Panc1 (cell line): ENCODE measurements around the gene QKI. TPM values are rescaled to one million over a fixed set of nuclear protein-coding genes. Genes with fewer than 3 reads are reported as not detected.

Experiments
- ATAC-seq: fragments of 200-7000 bp; cut with Tn5 transposase; 2 replicates; pipeline ENCODE4 v1.9.1; 2020; ENCODE audit warnings: mild to moderate bottlenecking, moderate library complexity
- BruUV-seq: library from RNA; stranded (reverse); fragments of 400-500 nt; replicated peaks from 2 replicates; lab custom pipeline; 2021; lab: Mats Ljungman, UMichigan
- CTCF ChIA-PET: fragments of 300-600 bp; sonication (Branson Sonifier 250); formaldehyde crosslinking; loops from one replicate; lab custom pipeline; 2022; ENCODE audit warnings: antibody characterized with exemption; lab: Charles Lee
- POLR2A ChIA-PET: fragments of 300-600 bp; sonication (Branson Sonifier 250); formaldehyde crosslinking; loops from one replicate; lab custom pipeline; 2022; ENCODE audit warnings: antibody characterized with exemption; lab: Charles Lee
- DNase-seq: peaks from one replicate; pipeline ENCODE4 v3.0.0-alpha.2; 2010; ENCODE audit warnings: low read depth, low spot score
- H3K27ac ChIP-seq: 2 replicates; pipeline ENCODE4 v1.5.1; 2011; ENCODE audit warnings: mild to moderate bottlenecking, low read length, inconsistent platforms
- H3K27me3 ChIP-seq: fragments of 200-500 bp; sonication (Bioruptor generic); 2 replicates; pipeline ENCODE4 v1.6.0; 2014; ENCODE audit warnings: low read length, inconsistent platforms; ENCODE audit not compliant: control insufficient read depth, insufficient read depth
- H3K36me3 ChIP-seq: fragments of 200-500 bp; sonication (Bioruptor generic); 2 replicates; pipeline ENCODE4 v1.5.1; 2014; ENCODE audit warnings: inconsistent platforms, mild to moderate bottlenecking, low read length, moderate library complexity; ENCODE audit not compliant: control insufficient read depth, insufficient read depth
- H3K4me1 ChIP-seq: 2 replicates; pipeline ENCODE4 v1.5.1; 2011; ENCODE audit warnings: inconsistent platforms, mild to moderate bottlenecking, low read length, moderate library complexity; ENCODE audit not compliant: control insufficient read depth, insufficient read depth
- H3K4me3 ChIP-seq, 2 experiments: 2 replicates each; pipeline ENCODE4 v1.5.1; 2011 to 2012; ENCODE audit warnings: low read depth in 2 of 2, low read length in 2 of 2, mild to moderate bottlenecking in 2 of 2, inconsistent platforms in 1 of 2, moderate library complexity in 1 of 2
- H3K9me3 ChIP-seq: fragments of 200-500 bp; sonication (Bioruptor generic); 2 replicates; pipeline ENCODE4 v1.5.1; 2014; ENCODE audit warnings: low read depth, mild to moderate bottlenecking, inconsistent platforms, low read length, moderate library complexity; ENCODE audit not compliant: control insufficient read depth, insufficient read depth
- CTCF ChIP-seq: fragments of 450-650 bp; IDR thresholded peaks from 2 replicates; pipeline ENCODE4 v1.5.1; 2017; ENCODE audit warnings: mild to moderate bottlenecking
- POLR2AphosphoS5 ChIP-seq: IDR thresholded peaks from 2 replicates; pipeline ENCODE4 v1.6.1; 2012; ENCODE audit warnings: mild to moderate bottlenecking, low read depth, low read length, moderate library complexity
- REST ChIP-seq, 2 experiments: IDR thresholded peaks; 2 replicates each; pipeline ENCODE4 v1.6.1; 2011 to 2012; ENCODE audit warnings: low read depth in 2 of 2, control low read depth in 1 of 2, low read length in 1 of 2, mild to moderate bottlenecking in 1 of 2, moderate library complexity in 1 of 2; ENCODE audit not compliant: insufficient read depth in 1 of 2
- SIN3A ChIP-seq: IDR thresholded peaks from 2 replicates; pipeline ENCODE4 v1.6.1; 2012; ENCODE audit warnings: low read depth, mild to moderate bottlenecking, low read length, moderate library complexity, borderline replicate concordance; ENCODE audit not compliant: insufficient read depth
- TCF7L2 ChIP-seq: IDR thresholded peaks from 2 replicates; pipeline ENCODE4 v1.6.1; 2011; ENCODE audit warnings: mild to moderate bottlenecking, low read depth, low read length, inconsistent platforms
- in situ Hi-C: cut with HindIII; loops from 2 replicates; pipeline ENCODE4 v1.10.0; 2016; ENCODE audit warnings: low sequenced_read_pairs, low pct_unique_long_range_greater_than_20kb
- intact Hi-C: fragments of 100-400 bp; cut with micrococcal nuclease; formaldehyde crosslinking; loops from one replicate; pipeline ENCODE4 v1.10.0; 2022; ENCODE audit not compliant: unreplicated experiment
- total RNA-seq: library from RNA; stranded (reverse); gene quantifications from one replicate; pipeline ENCODE4 v1.2.1, GENCODE V29; 2021; ENCODE audit not compliant: unreplicated experiment

Gene QKI
- total RNA-seq, 1 experiment from 2014 or later, result 176 TPM

GRCh38 chr6:163525926-163526325 is 111.4 kb downstream of the QKI start:
- DNase-seq (no peak), ATAC-seq (no peak)
- CTCF ChIA-PET, result no interaction called here
- BruUV-seq, result no TSS peak
- Histone ChIP-seq H3K27ac (no peak overlapping the region), H3K4me1 (peaks cover 23% of the 10 kb centered on the region), H3K27me3 (no peaks in the 10 kb centered on the region), H3K4me3 (no peak overlapping the region), H3K9me3 (no peaks in the 10 kb centered on the region), H3K36me3 (no peaks in the 10 kb centered on the region; the same call in 1 of the 2 replicates)
- POLR2A ChIA-PET, result no interaction called here
- in situ Hi-C loops (no loop called here), intact Hi-C loops (no loop called here)
- TF ChIP-seq POLR2AphosphoS5 (no peak), CTCF (no peak), REST (IDR thresholded peaks at IDR 0.05; ENCODE audit: insufficient read depth in 1 of 2, low read depth in 2 of 2, low read length in 1 of 2) (no peak), SIN3A (no peak), TCF7L2 (no peak)

- no peak overlapping the region for H3K27ac ChIP-seq
- H3K36me3 ChIP-seq, result no peaks in the 10 kb centered on the region; the same call in 1 of the 2 replicates
- H3K4me3 ChIP-seq, result no peak overlapping the region
- in situ Hi-C loops, result no loop called here
- no peak for DNase-seq
- intact Hi-C loops, result no loop called here
- no peak for ATAC-seq
- H3K27me3 ChIP-seq, result no peaks in the 10 kb centered on the region
- BruUV-seq, result no TSS peak
- H3K9me3 ChIP-seq, result no peaks in the 10 kb centered on the region
- ChIA-PET POLR2A (no interaction called here), CTCF (no interaction called here)
- TF ChIP-seq POLR2AphosphoS5 (no peak), REST (IDR thresholded peaks at IDR 0.05; ENCODE audit: insufficient read depth in 1 of 2, low read depth in 2 of 2, low read length in 1 of 2) (no peak), TCF7L2 (no peak), CTCF (no peak), SIN3A (no peak)
- H3K4me1 ChIP-seq, result peaks cover 26% of the 10 kb centered on the region
Measured at GRCh38 chr6:163526346-163526745, 111.8 kb downstream of the QKI start.
